Fibroblast of skin of right quadriceps (primary cell): ENCODE data around the gene OR6X1.
"Not testable (repeated sequence)": the region's sequence is repeated elsewhere in the genome, so short reads cannot be mapped to it uniquely, and the experiment has no call there.

Experiments
- DNase-seq: peaks from one replicate; pipeline ENCODE4 v3.0.0-alpha.2; 2013

OR6X1 gene

GRCh38 chr11:123751781-123752180, 2.5 kb downstream of the OR6X1 start:
- no peak for DNase-seq

- not testable (repeated sequence) for DNase-seq
These were observed 6.0 kb downstream of the OR6X1 start for GRCh38 chr11:123748349-123748748.

GRCh38 chr11:123745764-123746451, 8.4 kb downstream of the OR6X1 start:
- no peak for DNase-seq

GRCh38 chr11:123742724-123743120, 11.6 kb downstream of the OR6X1 start:
- DNase-seq, result no peak

- peak; percentile 2 for DNase-seq
These were observed 12.1 kb downstream of the OR6X1 start for GRCh38 chr11:123742031-123742723.

- DNase-seq, result peak; percentile 87
These were observed 12.9 kb downstream of the OR6X1 start, which contains the start of gene ZNF202 for GRCh38 chr11:123741159-123742030. ZNF202 (minus strand) TSS chr11:123741660; CDS start chr11:123730888, 10,772 bp downstream.

- no peak for DNase-seq
These were observed 13.5 kb downstream of the OR6X1 start for GRCh38 chr11:123740787-123741158.

- DNase-seq, result no peak
These were observed 15.9 kb downstream of the OR6X1 start for GRCh38 chr11:123738374-123738773.

- DNase-seq, result no peak
These were observed 17.5 kb downstream of the OR6X1 start for GRCh38 chr11:123736769-123737168.

- peak; percentile 31 for DNase-seq
These were observed 24.7 kb downstream of the OR6X1 start for GRCh38 chr11:123729602-123730001.

GRCh38 chr11:123725995-123726655, 28.2 kb downstream of the OR6X1 start:
- DNase-seq, result no peak

GRCh38 chr11:123719452-123719851, 34.9 kb downstream of the OR6X1 start:
- peak; percentile 48 for DNase-seq

GRCh38 chr11:123718469-123718868, 35.8 kb downstream of the OR6X1 start:
- DNase-seq, result no peak

- DNase-seq, result no peak
These were observed 36.3 kb downstream of the OR6X1 start for GRCh38 chr11:123718063-123718462.

- not testable (repeated sequence) for DNase-seq
These were observed 41.7 kb downstream of the OR6X1 start for GRCh38 chr11:123712627-123713026.

- peak; percentile 59 for DNase-seq
These were observed 46.6 kb downstream of the OR6X1 start for GRCh38 chr11:123707606-123708205.

GRCh38 chr11:123707206-123707605, 47.1 kb downstream of the OR6X1 start:
- DNase-seq, result no peak

GRCh38 chr11:123704341-123704740, 50.0 kb downstream of the OR6X1 start:
- no peak for DNase-seq
